H1 (cell line): Measurements from ENCODE around the gene FBXL5. TPM values are rescaled to one million over a fixed set of nuclear protein-coding genes. Genes with fewer than 3 reads are reported as not detected.

ENCODE experiments used
- BCL11A ChIP-seq, 2 experiments: IDR thresholded peaks; one replicate each; pipeline ENCODE4 v1.6.1; 2011; ENCODE audit warnings: low read depth in 2 of 2, low read length in 2 of 2, mild to moderate bottlenecking in 2 of 2
- MAFK ChIP-seq: IDR thresholded peaks from 2 replicates; pipeline ENCODE4 v1.6.1; 2012; ENCODE audit warnings: low read depth, mild to moderate bottlenecking, improper control_type of control experiment, low read length
- RAD21 ChIP-seq, 2 experiments: IDR thresholded peaks in 1 of 2; conservative IDR thresholded peaks in 1 of 2; 2 replicates each; pipeline ENCODE4 v1.6.1; 2011; ENCODE audit warnings: low read depth in 2 of 2, low read length in 2 of 2, improper control_type of control experiment in 1 of 2, inconsistent platforms in 1 of 2, mild to moderate bottlenecking in 1 of 2, moderate library complexity in 1 of 2
- SIX5 ChIP-seq: IDR thresholded peaks from 2 replicates; pipeline ENCODE4 v1.6.1; 2011; ENCODE audit warnings: mild to moderate bottlenecking, low read depth, low read length
- SP1 ChIP-seq: IDR thresholded peaks from 2 replicates; pipeline ENCODE4 v1.6.1; 2011; ENCODE audit warnings: low read depth, low read length
- TAF1 ChIP-seq: IDR thresholded peaks from 2 replicates; pipeline ENCODE4 v1.6.1; 2011; ENCODE audit warnings: mild to moderate bottlenecking, low read depth, low read length
- ZNF274 ChIP-seq: IDR thresholded peaks from 2 replicates; pipeline ENCODE4 v1.7.0; 2012; ENCODE audit warnings: low read length, borderline replicate concordance; ENCODE audit errors: extremely low read depth
- polyA plus RNA-seq, 7 experiments: library from polyadenylated mRNA; depleted of rRNA in 3 of 7; stranded (reverse) in 5 of 7; unstranded in 2 of 7; fragments of >200 nt in 5 of 7; fragments of 200-250 nt in 2 of 7; gene quantifications; 1 replicate in 5 of 7; 2 replicates in 1 of 7; 4 replicates in 1 of 7; pipeline versions ENCODE4 v1.2.1 to v1.2.3, GENCODE V29; 2011 to 2013; ENCODE audit warnings: missing spikeins in 2 of 7, mixed read lengths in 2 of 7
- total RNA-seq: library from RNA; stranded (reverse); fragmentation: NEBNext Ultra II Directional; extraction: Animal tissue kit (Norgen Biotek cat#: 25700); gene quantifications from 2 replicates; pipeline ENCODE4 v1.2.1, GENCODE V29; 2021
- TF ChIP-seq, protein P1 (sequence below): IDR thresholded peaks from 2 replicates; pipeline ENCODE4 v1.6.1; 2012; ENCODE audit warnings: inconsistent platforms

The FBXL5 gene
- total and polyA plus RNA-seq, 2 of the 8 experiments (the other 6 are each of a cell fraction or from before 2014, with no cell fraction given): 34.6 to 62.7 TPM

DNA sequence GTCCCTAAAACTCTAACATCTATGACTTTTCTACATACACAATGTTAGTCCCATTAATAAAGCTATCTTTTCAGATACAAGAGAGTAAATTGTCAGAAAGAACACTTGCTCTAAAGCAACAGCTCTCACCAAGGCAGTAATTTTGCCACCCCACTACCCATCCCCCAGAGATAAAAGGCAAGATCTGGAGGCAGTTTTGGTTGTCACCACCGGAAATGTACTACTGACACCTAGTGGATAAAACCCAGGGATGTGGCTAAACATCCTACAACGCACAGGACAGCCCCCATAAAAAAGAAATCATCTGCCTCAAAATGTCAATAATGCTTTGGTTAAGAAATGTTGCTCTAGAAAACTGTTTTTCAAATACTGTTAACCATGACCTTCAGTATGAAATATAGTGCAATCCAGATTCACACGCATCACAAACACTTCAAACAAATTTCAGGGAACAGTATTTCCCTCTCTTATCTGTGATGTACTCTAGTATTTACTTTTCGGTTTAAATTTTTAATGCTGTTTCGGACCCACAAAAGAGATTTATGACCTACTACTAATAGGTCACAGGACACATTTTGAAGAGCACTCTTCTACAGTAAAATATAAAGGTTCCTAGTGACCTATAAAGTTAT lies 5.1 kb downstream of the FBXL5 start (continued):
- TF ChIP-seq SP1 (peak; percentile 60; the same call in 1 of the 2 replicates), ZNF274 (no peak), SIX5 (no peak), MAFK (no peak), TAF1 (no peak), RAD21 (IDR thresholded peaks at IDR 0.05 in 1 of 2, conservative IDR thresholded peaks at IDR 0.05 in 1 of 2; ENCODE audit: low read depth in 2 of 2, low read length in 2 of 2) (peak; percentile 90), BCL11A (IDR thresholded peaks at IDR 0.05; ENCODE audit: low read depth in 2 of 2, low read length in 2 of 2) (no peak)
- TF ChIP-seq, protein P1, sequence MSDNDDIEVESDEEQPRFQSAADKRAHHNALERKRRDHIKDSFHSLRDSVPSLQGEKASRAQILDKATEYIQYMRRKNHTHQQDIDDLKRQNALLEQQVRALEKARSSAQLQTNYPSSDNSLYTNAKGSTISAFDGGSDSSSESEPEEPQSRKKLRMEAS: no peak
